Measurements from ENCODE around the gene OPHN1.

DNA sequence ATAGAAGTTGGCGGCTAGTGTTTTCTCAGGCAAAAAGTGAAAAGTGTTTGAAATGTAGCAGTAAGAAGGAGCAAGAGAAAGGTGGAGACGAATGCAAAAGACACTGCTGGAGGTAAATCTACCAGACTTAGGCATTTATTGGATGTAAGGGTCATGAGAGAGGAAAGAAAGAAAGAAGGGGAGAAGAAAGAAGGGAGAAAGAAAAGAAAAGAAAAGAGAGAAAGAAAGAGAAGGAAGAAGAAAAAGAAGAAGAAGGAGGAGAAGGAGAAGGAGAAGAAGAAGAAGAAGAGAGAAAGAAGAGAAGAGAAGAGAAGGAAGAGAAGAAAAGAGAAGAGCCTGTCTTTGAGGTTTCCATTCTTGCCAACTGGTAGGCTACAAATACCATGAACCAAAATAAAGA lies 31.2 kb downstream of the OPHN1 start:
- TF ChIP-seq, protein P1, sequence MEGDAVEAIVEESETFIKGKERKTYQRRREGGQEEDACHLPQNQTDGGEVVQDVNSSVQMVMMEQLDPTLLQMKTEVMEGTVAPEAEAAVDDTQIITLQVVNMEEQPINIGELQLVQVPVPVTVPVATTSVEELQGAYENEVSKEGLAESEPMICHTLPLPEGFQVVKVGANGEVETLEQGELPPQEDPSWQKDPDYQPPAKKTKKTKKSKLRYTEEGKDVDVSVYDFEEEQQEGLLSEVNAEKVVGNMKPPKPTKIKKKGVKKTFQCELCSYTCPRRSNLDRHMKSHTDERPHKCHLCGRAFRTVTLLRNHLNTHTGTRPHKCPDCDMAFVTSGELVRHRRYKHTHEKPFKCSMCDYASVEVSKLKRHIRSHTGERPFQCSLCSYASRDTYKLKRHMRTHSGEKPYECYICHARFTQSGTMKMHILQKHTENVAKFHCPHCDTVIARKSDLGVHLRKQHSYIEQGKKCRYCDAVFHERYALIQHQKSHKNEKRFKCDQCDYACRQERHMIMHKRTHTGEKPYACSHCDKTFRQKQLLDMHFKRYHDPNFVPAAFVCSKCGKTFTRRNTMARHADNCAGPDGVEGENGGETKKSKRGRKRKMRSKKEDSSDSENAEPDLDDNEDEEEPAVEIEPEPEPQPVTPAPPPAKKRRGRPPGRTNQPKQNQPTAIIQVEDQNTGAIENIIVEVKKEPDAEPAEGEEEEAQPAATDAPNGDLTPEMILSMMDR (IDR thresholded peaks at IDR 0.05): no peak
- TF ChIP-seq POLR2A (IDR thresholded peaks at IDR 0.05): no peak
